Central memory CD8-positive, alpha-beta T cell (primary cell): ENCODE measurements around the gene RFPL2.
"Not testable (repeated sequence)": the region's sequence is repeated elsewhere in the genome, so short reads cannot be mapped to it uniquely, and the experiment has no call there.

ENCODE experiments used
- ATAC-seq: fragments of 150-1000 bp; cut with Tn5 transposase; replicated peaks from 2 replicates; pipeline ENCODE4 v1.10.0; 2022; ENCODE audit warnings: mild to moderate bottlenecking, moderate FRiP score, moderate number of reproducible peaks; ENCODE audit not compliant: poor library complexity, severe bottlenecking; ENCODE audit errors: extremely low read depth
- DNase-seq, 2 donors: peaks; one replicate each; pipeline ENCODE4 v3.0.0; 2021; ENCODE audit warnings: low spot score in 2 of 2
- H3K27ac Mint-ChIP-seq: one replicate; pipeline ENCODE4 v1.8.0; 2022; ENCODE audit warnings: low read depth, mild to moderate bottlenecking, moderate library complexity, mixed read lengths
- H3K27me3 Mint-ChIP-seq: one replicate; pipeline ENCODE4 v1.8.0; 2022; ENCODE audit warnings: mixed read lengths
- H3K36me3 Mint-ChIP-seq: one replicate; pipeline ENCODE4 v1.8.0; 2022; ENCODE audit warnings: mild to moderate bottlenecking, moderate library complexity, mixed read lengths; ENCODE audit not compliant: insufficient read depth
- H3K4me1 Mint-ChIP-seq: one replicate; pipeline ENCODE4 v1.8.0; 2022; ENCODE audit warnings: mixed read lengths
- H3K4me3 Mint-ChIP-seq: one replicate; pipeline ENCODE4 v1.8.0; 2022; ENCODE audit warnings: mild to moderate bottlenecking, moderate library complexity, mixed read lengths
- H3K9me3 Mint-ChIP-seq: one replicate; pipeline ENCODE4 v1.8.0; 2022; ENCODE audit warnings: mixed read lengths

RFPL2 gene

GRCh38 chr22:32203181-32204039, 1.5 kb downstream of the RFPL2 start:
- Mint-ChIP-seq H3K27ac (peak overlapping the region; percentile 55), H3K9me3 (no peaks in the 10 kb centered on the region), H3K4me1 (peaks cover 53% of the 10 kb centered on the region), H3K36me3 (no peaks in the 10 kb centered on the region), H3K4me3 (peak overlapping the region; percentile 81), H3K27me3 (peaks cover 31% of the 10 kb centered on the region)
- no peak for ATAC-seq
- no peak for DNase-seq

GRCh38 chr22:32202539-32203180, 2.2 kb downstream of the RFPL2 start:
- Mint-ChIP-seq H3K4me3 (peak overlapping the region; percentile 81), H3K27me3 (peaks cover 31% of the 10 kb centered on the region), H3K9me3 (no peaks in the 10 kb centered on the region), H3K27ac (peak overlapping the region; percentile 55), H3K4me1 (peaks cover 53% of the 10 kb centered on the region), H3K36me3 (peaks cover under 1% of the 10 kb centered on the region)
- no peak for ATAC-seq
- DNase-seq, result no peak

GRCh38 chr22:32202161-32202538, 2.7 kb downstream of the RFPL2 start:
- no peak for DNase-seq
- ATAC-seq, result no peak
- Mint-ChIP-seq H3K9me3 (no peaks in the 10 kb centered on the region), H3K4me3 (peak overlapping the region; percentile 81), H3K36me3 (peaks cover 3% of the 10 kb centered on the region), H3K4me1 (peaks cover 52% of the 10 kb centered on the region), H3K27me3 (peaks cover 31% of the 10 kb centered on the region), H3K27ac (no peak overlapping the region)

DNA sequence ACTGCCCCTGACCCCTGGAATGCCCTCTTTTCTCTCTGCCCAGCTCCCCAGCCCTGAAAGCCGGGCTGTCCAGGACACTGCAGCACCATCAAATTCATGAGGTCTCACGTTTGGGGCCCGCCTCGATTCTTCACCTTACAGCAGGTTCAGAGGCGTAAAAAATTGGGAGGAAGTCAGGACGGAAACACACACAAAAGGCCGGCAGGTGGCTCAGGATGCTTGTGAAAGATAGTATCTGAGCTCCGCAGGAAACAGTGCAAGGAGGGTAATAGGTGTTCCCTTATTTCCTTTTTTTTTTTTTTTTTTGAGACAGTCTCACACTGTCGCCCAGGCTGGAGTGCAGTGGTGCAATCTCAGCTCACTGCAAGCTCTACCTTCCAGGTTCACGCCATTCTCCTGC, 4.1 kb downstream of the RFPL2 start:
- no peaks in the 10 kb centered on the region for H3K9me3 Mint-ChIP-seq
- H3K27me3 Mint-ChIP-seq, result peaks cover 29% of the 10 kb centered on the region
- no peak overlapping the region for H3K4me3 Mint-ChIP-seq
- DNase-seq (no peak), ATAC-seq (no peak)
- H3K36me3 Mint-ChIP-seq, result peaks cover 3% of the 10 kb centered on the region
- H3K27ac Mint-ChIP-seq, result no peak overlapping the region
- H3K4me1 Mint-ChIP-seq, result peaks cover 39% of the 10 kb centered on the region

DNA sequence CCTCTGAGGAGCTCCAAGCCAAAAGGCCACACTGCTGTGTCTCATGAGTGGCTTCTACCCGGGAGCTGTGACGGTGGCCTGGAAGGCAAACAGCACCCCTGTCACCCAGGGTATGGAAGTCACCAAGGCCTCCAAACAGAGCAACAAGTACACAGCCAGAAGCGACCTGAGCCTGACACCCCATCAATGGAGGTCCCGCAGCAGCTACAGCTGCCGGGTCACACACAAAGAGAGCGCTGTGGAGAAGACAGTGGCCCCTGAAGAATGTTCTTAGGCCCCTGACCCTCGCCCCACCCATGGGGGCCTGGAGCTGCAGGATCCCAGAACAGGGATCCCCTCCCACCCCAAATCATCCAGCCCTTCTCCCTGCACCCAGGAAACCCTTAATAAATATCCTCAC, 4.9 kb downstream of the RFPL2 start:
- Mint-ChIP-seq H3K4me3 (no peak overlapping the region), H3K9me3 (no peaks in the 10 kb centered on the region)
- no peak for ATAC-seq

DNA sequence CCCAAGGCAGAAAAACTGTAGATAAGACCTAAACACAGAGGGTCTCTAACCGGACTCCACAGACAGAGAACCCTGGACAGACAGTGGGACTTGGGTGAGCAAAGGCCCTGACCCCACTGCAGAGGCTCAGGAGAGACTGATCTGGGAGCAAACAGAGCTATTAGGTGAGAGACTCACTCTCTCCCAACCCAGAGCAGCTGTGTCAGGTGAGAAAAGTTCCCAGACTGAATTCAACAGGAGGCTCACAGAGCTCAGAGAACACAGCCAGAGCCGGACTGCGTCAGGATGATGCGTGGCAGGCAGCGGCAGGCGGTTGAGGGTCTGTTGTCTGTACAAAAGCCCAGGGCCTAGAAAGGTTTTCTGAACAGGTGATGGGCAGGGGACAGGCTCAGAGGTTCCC, 5.5 kb downstream of the RFPL2 start:
- DNase-seq (no peak), ATAC-seq (no peak)
- Mint-ChIP-seq H3K27ac (no peak overlapping the region), H3K9me3 (no peaks in the 10 kb centered on the region), H3K27me3 (peaks cover 14% of the 10 kb centered on the region), H3K36me3 (peaks cover 3% of the 10 kb centered on the region), H3K4me1 (peaks cover 27% of the 10 kb centered on the region), H3K4me3 (no peak overlapping the region)

More for the DNA sequence above, 4.9 kb downstream of the RFPL2 start:
- Mint-ChIP-seq H3K4me1 (peaks cover 33% of the 10 kb centered on the region), H3K36me3 (peaks cover 3% of the 10 kb centered on the region), H3K27me3 (peaks cover 21% of the 10 kb centered on the region), H3K27ac (no peak overlapping the region)
- DNase-seq, result no peak

- not testable (repeated sequence) for H3K36me3 Mint-ChIP-seq, H3K9me3 Mint-ChIP-seq, ATAC-seq, DNase-seq, H3K27ac Mint-ChIP-seq, H3K4me3 Mint-ChIP-seq, H3K27me3 Mint-ChIP-seq
- H3K4me1 Mint-ChIP-seq, result peaks cover 14% of the 10 kb centered on the region
Measured at GRCh38 chr22:32197553-32198226, 7.2 kb downstream of the RFPL2 start.

GRCh38 chr22:32195900-32196299, 9.0 kb downstream of the RFPL2 start:
- not testable (repeated sequence) for ATAC-seq, H3K4me1 Mint-ChIP-seq, H3K36me3 Mint-ChIP-seq, H3K9me3 Mint-ChIP-seq, DNase-seq, H3K4me3 Mint-ChIP-seq, H3K27ac Mint-ChIP-seq
- peaks cover 14% of the 10 kb centered on the region for H3K27me3 Mint-ChIP-seq

GRCh38 chr22:32193346-32193745, 11.5 kb downstream of the RFPL2 start:
- ATAC-seq, H3K9me3 Mint-ChIP-seq, H3K4me1 Mint-ChIP-seq, H3K36me3 Mint-ChIP-seq, H3K27ac Mint-ChIP-seq, DNase-seq, H3K4me3 Mint-ChIP-seq: not testable (repeated sequence)
- H3K27me3 Mint-ChIP-seq, result peaks cover 27% of the 10 kb centered on the region

- H3K27me3 Mint-ChIP-seq, result peaks cover 42% of the 10 kb centered on the region
- not testable (repeated sequence) for H3K4me3 Mint-ChIP-seq, H3K36me3 Mint-ChIP-seq, ATAC-seq, H3K9me3 Mint-ChIP-seq, H3K27ac Mint-ChIP-seq, DNase-seq, H3K4me1 Mint-ChIP-seq
Measured at GRCh38 chr22:32191021-32191420, 13.9 kb downstream of the RFPL2 start.

DNA sequence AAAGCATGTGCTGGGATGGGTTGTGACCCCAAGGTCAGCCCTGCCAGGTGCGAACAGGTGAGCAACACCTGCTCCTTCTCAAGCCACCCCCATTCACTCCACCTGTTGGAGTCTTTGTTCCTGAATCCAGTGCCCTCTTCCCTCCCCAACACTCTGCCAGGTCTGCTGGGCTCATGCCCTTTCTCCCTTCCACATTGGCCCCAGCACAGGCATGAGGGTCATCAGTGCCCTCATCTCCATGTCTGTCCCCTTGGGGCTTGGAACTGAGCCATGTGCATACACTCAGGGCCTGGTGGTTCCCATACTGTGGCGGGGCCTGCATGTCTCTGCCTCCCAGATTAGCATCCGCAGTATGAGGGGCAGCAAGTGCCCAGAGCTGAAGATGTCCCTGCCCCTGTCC, 19.1 kb downstream of the RFPL2 start:
- no peak for DNase-seq
- ATAC-seq, result no peak
- no peak overlapping the region for H3K27ac Mint-ChIP-seq
- H3K4me3 Mint-ChIP-seq, result no peak overlapping the region
- no peaks in the 10 kb centered on the region for H3K36me3 Mint-ChIP-seq
- H3K4me1 Mint-ChIP-seq, result no peaks in the 10 kb centered on the region
- no peaks in the 10 kb centered on the region for H3K9me3 Mint-ChIP-seq
- H3K27me3 Mint-ChIP-seq, result peaks cover 32% of the 10 kb centered on the region

GRCh38 chr22:32183625-32184024, 21.2 kb downstream of the RFPL2 start:
- no peaks in the 10 kb centered on the region for H3K36me3 Mint-ChIP-seq
- ATAC-seq, result no peak
- no peak overlapping the region for H3K27ac Mint-ChIP-seq
- no peaks in the 10 kb centered on the region for H3K9me3 Mint-ChIP-seq
- no peaks in the 10 kb centered on the region for H3K4me1 Mint-ChIP-seq
- H3K27me3 Mint-ChIP-seq, result peaks cover 29% of the 10 kb centered on the region
- no peak for DNase-seq
- H3K4me3 Mint-ChIP-seq, result no peak overlapping the region
